Stimulated activated naive CD8-positive, alpha-beta T cell treated with anti-CD3 and anti-CD28 coated beads, Interleukin-15, amount 100 ng/mL, for 72 hours (primary cell): Measurements from ENCODE around the gene DNAH8.

Experiments used
- ATAC-seq: fragments of 150-1000 bp; cut with Tn5 transposase; 2 replicates; pipeline ENCODE4 v1.10.0; 2021; ENCODE audit warnings: mild to moderate bottlenecking, moderate library complexity
- DNase-seq, 2 donors: peaks; one replicate each; pipeline ENCODE4 v3.0.0; 2021 to 2022
- H3K27ac Mint-ChIP-seq, 2 donors: one replicate each; pipeline ENCODE4 v1.8.0; 2022; ENCODE audit warnings: mild to moderate bottlenecking in 2 of 2, mixed read lengths in 2 of 2, moderate library complexity in 2 of 2
- H3K27me3 Mint-ChIP-seq: one replicate; pipeline ENCODE4 v1.8.0; 2022; ENCODE audit warnings: mixed read lengths
- H3K4me1 Mint-ChIP-seq: one replicate; pipeline ENCODE4 v1.8.0; 2022; ENCODE audit warnings: mild to moderate bottlenecking, mixed read lengths
- H3K4me3 Mint-ChIP-seq, 2 donors: one replicate each; pipeline ENCODE4 v1.8.0; 2022; ENCODE audit warnings: mild to moderate bottlenecking in 2 of 2, mixed read lengths in 2 of 2, moderate library complexity in 1 of 2
- H3K9me3 Mint-ChIP-seq, 2 donors: one replicate each; pipeline ENCODE4 v1.8.0; 2022; ENCODE audit warnings: mixed read lengths in 2 of 2

Gene DNAH8

GRCh38 chr6:38985839-38986238, 270.7 kb downstream of the DNAH8 start:
- no peak overlapping the region for H3K27ac Mint-ChIP-seq
- H3K27me3 Mint-ChIP-seq = peaks cover 10% of the 10 kb centered on the region
- no peak overlapping the region for H3K4me3 Mint-ChIP-seq
- DNase-seq (no peak), ATAC-seq (peak; percentile 35)
- H3K9me3 Mint-ChIP-seq = no peaks in the 10 kb centered on the region
- no peaks in the 10 kb centered on the region for H3K4me1 Mint-ChIP-seq

GRCh38 chr6:38987503-38987902, 272.4 kb downstream of the DNAH8 start:
- Mint-ChIP-seq H3K27ac (no peak overlapping the region), H3K4me3 (no peak overlapping the region), H3K4me1 (no peaks in the 10 kb centered on the region), H3K27me3 (peaks cover 22% of the 10 kb centered on the region), H3K9me3 (no peaks in the 10 kb centered on the region)
- ATAC-seq = no peak
- no peak for DNase-seq

GRCh38 chr6:38988736-38989449, 273.8 kb downstream of the DNAH8 start:
- Mint-ChIP-seq H3K27me3 (peaks cover 22% of the 10 kb centered on the region), H3K27ac (no peak overlapping the region), H3K4me3 (no peak overlapping the region), H3K4me1 (no peaks in the 10 kb centered on the region), H3K9me3 (no peaks in the 10 kb centered on the region)
- DNase-seq (no peak), ATAC-seq (no peak)

GRCh38 chr6:38990475-38990874, 275.4 kb downstream of the DNAH8 start:
- Mint-ChIP-seq H3K4me3 (no peak overlapping the region), H3K9me3 (no peaks in the 10 kb centered on the region), H3K27me3 (peaks cover 22% of the 10 kb centered on the region), H3K4me1 (no peaks in the 10 kb centered on the region), H3K27ac (no peak overlapping the region)
- ATAC-seq (no peak), DNase-seq (no peak)

GRCh38 chr6:38996676-38997075, 281.6 kb downstream of the DNAH8 start:
- Mint-ChIP-seq H3K4me3 (no peak overlapping the region), H3K27ac (no peak overlapping the region), H3K9me3 (no peaks in the 10 kb centered on the region), H3K27me3 (peaks cover 54% of the 10 kb centered on the region), H3K4me1 (no peaks in the 10 kb centered on the region)
- ATAC-seq (no peak), DNase-seq (no peak)

GRCh38 chr6:38997128-38997761, 282.1 kb downstream of the DNAH8 start:
- peak; percentile 66 for ATAC-seq
- Mint-ChIP-seq H3K4me1 (no peaks in the 10 kb centered on the region), H3K27me3 (peaks cover 55% of the 10 kb centered on the region), H3K4me3 (no peak overlapping the region), H3K27ac (no peak overlapping the region), H3K9me3 (no peaks in the 10 kb centered on the region)
- DNase-seq = peak; percentile 28 to 35

- peaks cover 52% of the 10 kb centered on the region for H3K27me3 Mint-ChIP-seq
Observed at GRCh38 chr6:39003072-39003471, 288.0 kb downstream of the DNAH8 start.

GRCh38 chr6:39003492-39003891, 288.4 kb downstream of the DNAH8 start:
- no peak for ATAC-seq
- Mint-ChIP-seq H3K27me3 (peaks cover 56% of the 10 kb centered on the region), H3K9me3 (no peaks in the 10 kb centered on the region), H3K4me1 (no peaks in the 10 kb centered on the region), H3K27ac (no peak overlapping the region), H3K4me3 (no peak overlapping the region)
- DNase-seq = no peak

More at GRCh38 chr6:39003072-39003471, 288.0 kb downstream of the DNAH8 start:
- ATAC-seq = no peak
- Mint-ChIP-seq H3K4me1 (no peaks in the 10 kb centered on the region), H3K27ac (no peak overlapping the region), H3K9me3 (no peaks in the 10 kb centered on the region), H3K4me3 (no peak overlapping the region)
- DNase-seq = no peak

- ATAC-seq = no peak
- H3K27ac Mint-ChIP-seq = no peak overlapping the region
- no peaks in the 10 kb centered on the region for H3K9me3 Mint-ChIP-seq
- H3K4me3 Mint-ChIP-seq = no peak overlapping the region
- H3K4me1 Mint-ChIP-seq = no peaks in the 10 kb centered on the region
- H3K27me3 Mint-ChIP-seq = peaks cover 68% of the 10 kb centered on the region
- no peak for DNase-seq
Observed at GRCh38 chr6:39004801-39005200, 289.7 kb downstream of the DNAH8 start.

GRCh38 chr6:39005774-39006173, 290.7 kb downstream of the DNAH8 start:
- Mint-ChIP-seq H3K4me3 (no peak overlapping the region), H3K4me1 (no peaks in the 10 kb centered on the region), H3K27ac (no peak overlapping the region), H3K9me3 (no peaks in the 10 kb centered on the region), H3K27me3 (peaks cover 60% of the 10 kb centered on the region)
- ATAC-seq = no peak
- no peak for DNase-seq

- H3K9me3 Mint-ChIP-seq = no peaks in the 10 kb centered on the region
- peaks cover 56% of the 10 kb centered on the region for H3K27me3 Mint-ChIP-seq
- DNase-seq (no peak), ATAC-seq (no peak)
- H3K4me3 Mint-ChIP-seq = no peak overlapping the region
- H3K4me1 Mint-ChIP-seq = no peaks in the 10 kb centered on the region
- H3K27ac Mint-ChIP-seq = no peak overlapping the region
Observed at GRCh38 chr6:39007575-39007974, 292.5 kb downstream of the DNAH8 start.

- H3K4me1 Mint-ChIP-seq = no peaks in the 10 kb centered on the region
- H3K4me3 Mint-ChIP-seq = no peak overlapping the region
- DNase-seq = no peak
- H3K9me3 Mint-ChIP-seq = no peaks in the 10 kb centered on the region
- peaks cover 65% of the 10 kb centered on the region for H3K27me3 Mint-ChIP-seq
- no peak overlapping the region for H3K27ac Mint-ChIP-seq
- ATAC-seq = no peak
Observed at GRCh38 chr6:39008737-39009136, 293.6 kb downstream of the DNAH8 start.

- Mint-ChIP-seq H3K4me1 (no peaks in the 10 kb centered on the region), H3K9me3 (no peaks in the 10 kb centered on the region), H3K27ac (no peak overlapping the region), H3K4me3 (no peak overlapping the region), H3K27me3 (peaks cover 70% of the 10 kb centered on the region)
- ATAC-seq (no peak), DNase-seq (no peak)
Observed at GRCh38 chr6:39009476-39009875, 294.4 kb downstream of the DNAH8 start.

GRCh38 chr6:39016839-39017546, 301.9 kb downstream of the DNAH8 start:
- no peaks in the 10 kb centered on the region for H3K4me1 Mint-ChIP-seq
- H3K9me3 Mint-ChIP-seq = peaks cover 5 to 7% of the 10 kb centered on the region in 2 donors
- ATAC-seq (no peak), DNase-seq (no peak)
- peaks cover 30% of the 10 kb centered on the region for H3K27me3 Mint-ChIP-seq
- H3K27ac Mint-ChIP-seq = no peak overlapping the region
- no peak overlapping the region for H3K4me3 Mint-ChIP-seq

GRCh38 chr6:39017547-39017880, 302.4 kb downstream of the DNAH8 start:
- peaks cover 30% of the 10 kb centered on the region for H3K27me3 Mint-ChIP-seq
- no peak overlapping the region for H3K27ac Mint-ChIP-seq
- H3K4me3 Mint-ChIP-seq = no peak overlapping the region
- no peak for ATAC-seq
- H3K9me3 Mint-ChIP-seq = peaks cover 5 to 7% of the 10 kb centered on the region in 2 donors
- DNase-seq = no peak
- no peaks in the 10 kb centered on the region for H3K4me1 Mint-ChIP-seq

GRCh38 chr6:39018103-39018502, 303.0 kb downstream of the DNAH8 start:
- no peaks in the 10 kb centered on the region for H3K4me1 Mint-ChIP-seq
- H3K9me3 Mint-ChIP-seq = peaks cover 5 to 7% of the 10 kb centered on the region in 2 donors
- DNase-seq (no peak), ATAC-seq (no peak)
- H3K4me3 Mint-ChIP-seq = no peak overlapping the region
- peaks cover 27% of the 10 kb centered on the region for H3K27me3 Mint-ChIP-seq
- H3K27ac Mint-ChIP-seq = no peak overlapping the region
